ENCODE measurements around the gene CCDC77.

DNA sequence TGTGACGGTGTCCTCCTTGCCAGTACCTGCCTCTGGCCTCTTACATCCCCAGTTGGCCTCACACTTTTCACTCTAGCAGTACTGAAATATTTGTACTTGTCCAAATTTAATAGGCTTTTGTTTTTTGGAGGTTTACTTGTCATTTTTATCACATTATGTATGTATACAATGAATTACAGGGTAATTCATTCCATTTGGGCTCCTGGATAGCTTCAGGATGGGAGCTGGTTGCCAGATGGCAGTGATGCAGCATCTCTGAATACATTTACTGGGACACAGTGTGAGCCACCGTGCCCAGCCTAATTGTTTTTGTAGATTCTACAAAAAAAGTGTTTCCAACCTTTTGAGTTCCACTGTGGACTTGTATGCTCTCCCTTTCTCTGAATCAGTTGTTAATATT is 13.4 kb downstream of the CCDC77 start:
- TF ChIP-seq POLR2A (IDR thresholded peaks at IDR 0.05) = no peak
- no peak for TF ChIP-seq CTCF (IDR thresholded peaks at IDR 0.05)
